Body of pancreas (tissue), 4 donors: Measurements from ENCODE around the gene IL31RA.

Source experiments
- POLR2A ChIP-seq, 3 donors: fragments of 450-650 bp; IDR thresholded peaks; one replicate each; pipeline ENCODE4 v1.6.1; 2016; ENCODE audit warnings: antibody characterized with exemption in 3 of 3, mild to moderate bottlenecking in 2 of 3
- TF ChIP-seq, protein P1 (sequence below), 7 experiments: fragments of 450-650 bp in 4 of 7; fragments of 200-600 bp in 3 of 7; sonication (generic) in 3 of 7; IDR thresholded peaks; one replicate each; pipeline ENCODE4 v1.5.1; 2016 to 2019; ENCODE audit warnings: antibody characterized with exemption in 7 of 7

DNA sequence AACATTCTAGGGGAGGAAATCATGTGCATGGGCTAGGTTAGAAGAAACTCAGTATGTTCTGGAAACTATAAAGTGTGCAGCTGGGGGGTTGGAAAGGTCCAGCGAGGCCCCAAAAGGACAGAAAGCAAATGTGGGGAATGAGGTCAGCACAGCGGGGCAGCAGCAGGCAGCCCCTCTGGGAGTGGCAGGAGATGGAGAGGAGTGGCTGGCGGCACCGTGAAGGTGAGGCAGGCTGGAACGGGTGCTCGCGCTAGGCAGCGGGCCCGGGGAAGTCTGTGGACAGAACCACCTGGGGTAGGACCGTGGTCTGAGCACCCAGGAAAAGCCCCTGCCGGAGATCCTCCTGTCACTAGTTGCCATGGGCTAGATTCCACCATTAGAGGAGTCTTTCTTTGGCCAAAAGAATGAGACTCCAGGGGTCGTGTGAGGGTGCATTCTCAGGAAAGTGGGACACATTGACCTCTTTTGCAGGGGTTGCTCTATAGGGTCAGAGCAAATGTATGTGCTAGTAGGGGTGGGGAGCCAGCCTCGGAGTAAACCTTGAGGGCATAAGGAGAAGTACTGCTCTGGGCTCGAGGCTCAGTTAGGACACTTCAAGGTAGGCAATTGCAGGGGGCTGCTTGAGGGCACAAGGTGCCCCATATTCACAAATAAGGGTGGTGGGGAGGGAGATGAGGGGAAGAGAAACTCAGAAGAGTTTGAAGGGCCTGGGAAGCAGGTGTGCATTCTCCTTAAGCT is 82.4 kb downstream of the IL31RA start:
- TF ChIP-seq, protein P1, sequence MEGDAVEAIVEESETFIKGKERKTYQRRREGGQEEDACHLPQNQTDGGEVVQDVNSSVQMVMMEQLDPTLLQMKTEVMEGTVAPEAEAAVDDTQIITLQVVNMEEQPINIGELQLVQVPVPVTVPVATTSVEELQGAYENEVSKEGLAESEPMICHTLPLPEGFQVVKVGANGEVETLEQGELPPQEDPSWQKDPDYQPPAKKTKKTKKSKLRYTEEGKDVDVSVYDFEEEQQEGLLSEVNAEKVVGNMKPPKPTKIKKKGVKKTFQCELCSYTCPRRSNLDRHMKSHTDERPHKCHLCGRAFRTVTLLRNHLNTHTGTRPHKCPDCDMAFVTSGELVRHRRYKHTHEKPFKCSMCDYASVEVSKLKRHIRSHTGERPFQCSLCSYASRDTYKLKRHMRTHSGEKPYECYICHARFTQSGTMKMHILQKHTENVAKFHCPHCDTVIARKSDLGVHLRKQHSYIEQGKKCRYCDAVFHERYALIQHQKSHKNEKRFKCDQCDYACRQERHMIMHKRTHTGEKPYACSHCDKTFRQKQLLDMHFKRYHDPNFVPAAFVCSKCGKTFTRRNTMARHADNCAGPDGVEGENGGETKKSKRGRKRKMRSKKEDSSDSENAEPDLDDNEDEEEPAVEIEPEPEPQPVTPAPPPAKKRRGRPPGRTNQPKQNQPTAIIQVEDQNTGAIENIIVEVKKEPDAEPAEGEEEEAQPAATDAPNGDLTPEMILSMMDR (IDR thresholded peaks at IDR 0.05), result no peak
- no peak for TF ChIP-seq POLR2A (IDR thresholded peaks at IDR 0.05)
